ENCODE data around the gene RUNX1.

DNA sequence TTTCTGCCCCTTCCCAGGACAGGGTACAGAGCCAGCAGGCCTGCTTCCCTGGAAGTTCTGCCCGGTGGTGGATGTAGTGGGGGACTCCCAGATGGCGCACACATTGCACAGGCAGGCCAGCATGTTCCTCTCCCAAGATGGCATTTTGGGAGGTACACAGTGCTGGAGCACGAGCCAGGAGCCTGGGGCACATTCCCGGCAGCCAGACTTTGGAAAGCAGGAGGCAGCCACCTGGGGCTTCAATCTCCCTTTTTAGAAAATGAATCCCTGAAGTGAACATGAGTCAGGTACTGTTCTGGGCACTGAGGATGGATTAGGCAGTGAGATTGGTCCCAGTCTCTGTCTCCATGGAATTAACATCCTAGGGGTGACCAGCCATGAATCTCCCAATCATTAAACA is 56.9 kb downstream of the RUNX1 start:
- TF ChIP-seq BACH2 (CRISPR knock-in tag; IDR thresholded peaks at IDR 0.05; ENCODE audit: borderline replicate concordance), result no peak
- TF ChIP-seq PPARA (CRISPR knock-in tag; IDR thresholded peaks at IDR 0.05; ENCODE audit: borderline replicate concordance), result no peak
- TF ChIP-seq ZNF70 (CRISPR knock-in tag; IDR thresholded peaks at IDR 0.05), result no peak
- TF ChIP-seq PATZ1 (CRISPR knock-in tag; IDR thresholded peaks at IDR 0.05; ENCODE audit: borderline replicate concordance), result no peak
- no peak for TF ChIP-seq ZFP3 (CRISPR knock-in tag; IDR thresholded peaks at IDR 0.05)
- no peak for TF ChIP-seq ESRRG (CRISPR knock-in tag; IDR thresholded peaks at IDR 0.05)

Data from SK-N-SH treated with all-trans-retinoic acid at 6 μM for 48 hours (cell line).